Karpas-422 (cell line): Measurements from ENCODE around the gene LIPC. TPM values are rescaled to one million over a fixed set of nuclear protein-coding genes. Genes with fewer than 3 reads are reported as not detected.

Source experiments
- DNase-seq: peaks from one replicate; pipeline ENCODE4 v3.0.0-alpha.2; 2015
- H2AFZ ChIP-seq: fragments of 200-600 bp; sonication (generic); 2 replicates; pipeline ENCODE4 v1.6.1; 2014; ENCODE audit warnings: antibody characterized with exemption, low read length, mixed read lengths
- H3K27ac ChIP-seq: fragments of 200-600 bp; sonication (generic); 2 replicates; pipeline ENCODE4 v1.5.1; 2014; ENCODE audit warnings: mild to moderate bottlenecking, low read length, moderate library complexity
- H3K27me3 ChIP-seq: fragments of 200-600 bp; sonication (generic); 2 replicates; pipeline ENCODE4 v1.6.1; 2014; ENCODE audit warnings: low read length, mixed read lengths
- H3K36me3 ChIP-seq: fragments of 200-600 bp; sonication (generic); 2 replicates; pipeline ENCODE4 v1.6.1; 2014; ENCODE audit warnings: low read length, mixed read lengths; ENCODE audit not compliant: insufficient read depth
- H3K4me1 ChIP-seq: fragments of 200-600 bp; sonication (generic); 2 replicates; pipeline ENCODE4 v1.6.1; 2014; ENCODE audit warnings: mild to moderate bottlenecking, low read length, mixed read lengths
- H3K4me2 ChIP-seq: fragments of 200-600 bp; sonication (generic); 2 replicates; pipeline ENCODE4 v1.6.1; 2014; ENCODE audit warnings: low read length, low read depth, mild to moderate bottlenecking; ENCODE audit not compliant: poor library complexity, severe bottlenecking
- H3K4me3 ChIP-seq: fragments of 200-600 bp; sonication (generic); 2 replicates; pipeline ENCODE4 v1.5.1; 2014; ENCODE audit warnings: mild to moderate bottlenecking, antibody characterized with exemption, low read length, mixed read lengths
- H3K79me2 ChIP-seq: fragments of 200-600 bp; sonication (generic); 2 replicates; pipeline ENCODE4 v1.6.1; 2014; ENCODE audit warnings: mild to moderate bottlenecking, low read length, mixed read lengths
- H3K9ac ChIP-seq: fragments of 200-600 bp; sonication (generic); 2 replicates; pipeline ENCODE4 v1.6.0; 2014; ENCODE audit warnings: low read length
- H3K9me2 ChIP-seq: fragments of 200-600 bp; sonication (generic), shearing (Covaris generic); replicated peaks from 2 replicates; pipeline ENCODE4 v1.6.0; 2014; ENCODE audit warnings: mild to moderate bottlenecking, low read length, moderate library complexity; ENCODE audit not compliant: insufficient read depth
- H3K9me3 ChIP-seq: fragments of 300-700, 200-600 bp; sonication (generic); 2 replicates; pipeline ENCODE4 v1.6.1; 2014; ENCODE audit warnings: low read length, mixed read lengths
- H4K20me1 ChIP-seq: fragments of 200-600 bp; sonication (generic); 2 replicates; pipeline ENCODE4 v1.6.1; 2014; ENCODE audit warnings: mild to moderate bottlenecking, antibody characterized with exemption, low read length, low read depth; ENCODE audit not compliant: insufficient read depth
- total RNA-seq: library from RNA; depleted of rRNA; stranded (reverse); fragments of >200 nt; shearing (Covaris generic); gene quantifications from 2 replicates; pipeline ENCODE4 v1.2.3, GENCODE V29; 2014; ENCODE audit warnings: low replicate concordance

LIPC gene
- total RNA-seq, 1 experiment from 2014 or later, result not detected

- Histone ChIP-seq H3K4me3 (no peak overlapping the region), H3K9ac (no peak overlapping the region), H3K4me1 (no peaks in the 10 kb centered on the region), H2AFZ (no peak overlapping the region), H3K9me3 (no peaks in the 10 kb centered on the region), H3K36me3 (no peaks in the 10 kb centered on the region), H3K9me2 (no peaks in the 10 kb centered on the region), H4K20me1 (no peaks in the 10 kb centered on the region), H3K27ac (no peak overlapping the region), H3K79me2 (no peaks in the 10 kb centered on the region), H3K27me3 (no peaks in the 10 kb centered on the region), H3K4me2 (no peak overlapping the region)
- DNase-seq, result no peak
Measured at GRCh38 chr15:58559904-58560588, 128.3 kb downstream of the LIPC start.

DNA sequence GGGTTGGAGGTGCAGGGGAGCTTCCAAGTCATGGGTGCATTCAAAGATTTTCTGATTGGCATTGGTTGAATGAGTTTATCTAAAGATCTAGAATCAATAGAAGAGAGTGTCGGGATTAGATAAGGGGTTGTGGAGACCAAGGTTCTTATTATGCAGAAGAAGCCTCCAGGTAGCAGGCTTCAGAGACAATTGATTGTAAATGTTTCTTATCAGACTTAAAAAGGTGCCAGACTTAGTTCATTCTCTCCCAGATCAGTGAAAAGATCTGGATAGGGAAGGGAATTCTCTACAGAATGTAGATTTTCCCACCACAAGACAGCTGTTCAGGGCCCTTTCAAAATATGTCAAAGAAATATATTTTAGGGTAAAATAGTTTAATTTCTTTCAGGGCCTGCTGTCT, 129.5 kb downstream of the LIPC start:
- H2AFZ ChIP-seq, result no peak overlapping the region
- H3K79me2 ChIP-seq, result no peaks in the 10 kb centered on the region
- H3K27ac ChIP-seq, result no peak overlapping the region
- no peak overlapping the region for H3K9ac ChIP-seq
- no peak overlapping the region for H3K4me2 ChIP-seq
- H3K4me3 ChIP-seq, result no peak overlapping the region
- no peaks in the 10 kb centered on the region for H3K9me3 ChIP-seq
- no peaks in the 10 kb centered on the region for H3K9me2 ChIP-seq
- H3K36me3 ChIP-seq, result no peaks in the 10 kb centered on the region
- no peak for DNase-seq
- no peaks in the 10 kb centered on the region for H3K4me1 ChIP-seq
- no peaks in the 10 kb centered on the region for H3K27me3 ChIP-seq
- no peaks in the 10 kb centered on the region for H4K20me1 ChIP-seq

- Histone ChIP-seq H4K20me1 (no peaks in the 10 kb centered on the region), H3K9me2 (no peaks in the 10 kb centered on the region), H3K36me3 (no peaks in the 10 kb centered on the region), H3K4me1 (no peaks in the 10 kb centered on the region), H3K4me3 (no peak overlapping the region), H3K9me3 (no peaks in the 10 kb centered on the region), H3K9ac (no peak overlapping the region), H3K79me2 (no peaks in the 10 kb centered on the region), H3K27me3 (no peaks in the 10 kb centered on the region), H3K27ac (no peak overlapping the region), H2AFZ (no peak overlapping the region), H3K4me2 (no peak overlapping the region)
- DNase-seq, result no peak
Measured at GRCh38 chr15:58562135-58562534, 130.3 kb downstream of the LIPC start.

DNA sequence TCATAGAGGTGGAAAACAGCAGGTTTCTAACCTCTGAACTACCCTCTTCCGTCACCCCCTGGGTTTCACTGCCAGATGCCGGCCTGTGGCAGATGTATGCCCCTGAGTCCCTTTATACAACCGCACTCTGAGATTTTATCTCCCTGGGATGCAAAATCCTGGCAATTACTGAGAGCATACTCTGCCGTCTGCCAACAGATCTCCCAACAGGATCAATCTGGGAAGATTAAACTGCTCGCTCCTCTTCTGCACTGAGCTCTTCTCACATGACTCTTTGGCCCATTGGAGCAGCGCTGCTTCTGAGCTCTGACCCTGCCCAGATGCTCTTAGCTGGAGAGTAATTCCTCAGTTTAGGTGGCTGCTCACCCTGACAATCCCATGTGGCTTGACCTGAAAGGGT, 133.2 kb downstream of the LIPC start:
- peaks cover 4% of the 10 kb centered on the region; the same call in 1 of the 2 replicates for H3K27me3 ChIP-seq
- no peak for DNase-seq
- H3K36me3 ChIP-seq, result no peaks in the 10 kb centered on the region
- H3K79me2 ChIP-seq, result no peaks in the 10 kb centered on the region
- H3K4me3 ChIP-seq, result no peak overlapping the region
- H3K4me2 ChIP-seq, result no peak overlapping the region
- no peaks in the 10 kb centered on the region for H3K9me2 ChIP-seq
- no peak overlapping the region for H3K9ac ChIP-seq
- H3K4me1 ChIP-seq, result no peaks in the 10 kb centered on the region
- no peaks in the 10 kb centered on the region for H4K20me1 ChIP-seq
- no peak overlapping the region for H2AFZ ChIP-seq
- H3K9me3 ChIP-seq, result no peaks in the 10 kb centered on the region
- no peak overlapping the region for H3K27ac ChIP-seq

GRCh38 chr15:58565619-58566018, 133.8 kb downstream of the LIPC start:
- no peak overlapping the region for H2AFZ ChIP-seq
- H3K9ac ChIP-seq, result no peak overlapping the region
- H3K9me2 ChIP-seq, result no peaks in the 10 kb centered on the region
- no peaks in the 10 kb centered on the region for H3K9me3 ChIP-seq
- no peak overlapping the region for H3K4me2 ChIP-seq
- no peak overlapping the region for H3K27ac ChIP-seq
- no peaks in the 10 kb centered on the region for H4K20me1 ChIP-seq
- no peaks in the 10 kb centered on the region for H3K4me1 ChIP-seq
- no peaks in the 10 kb centered on the region for H3K79me2 ChIP-seq
- peaks cover 4% of the 10 kb centered on the region; the same call in 1 of the 2 replicates for H3K27me3 ChIP-seq
- no peaks in the 10 kb centered on the region for H3K36me3 ChIP-seq
- DNase-seq, result no peak
- H3K4me3 ChIP-seq, result no peak overlapping the region

- H3K4me2 ChIP-seq, result no peak overlapping the region
- H3K9me2 ChIP-seq, result no peaks in the 10 kb centered on the region
- peaks cover 4% of the 10 kb centered on the region; the same call in 1 of the 2 replicates for H3K27me3 ChIP-seq
- no peak overlapping the region for H3K4me3 ChIP-seq
- H4K20me1 ChIP-seq, result no peaks in the 10 kb centered on the region
- H3K9ac ChIP-seq, result no peak overlapping the region
- H3K4me1 ChIP-seq, result no peaks in the 10 kb centered on the region
- H3K27ac ChIP-seq, result no peak overlapping the region
- H3K9me3 ChIP-seq, result no peaks in the 10 kb centered on the region
- no peaks in the 10 kb centered on the region for H3K36me3 ChIP-seq
- no peaks in the 10 kb centered on the region for H3K79me2 ChIP-seq
- no peak overlapping the region for H2AFZ ChIP-seq
- no peak for DNase-seq
Measured at GRCh38 chr15:58566029-58566428, 134.2 kb downstream of the LIPC start.

DNA sequence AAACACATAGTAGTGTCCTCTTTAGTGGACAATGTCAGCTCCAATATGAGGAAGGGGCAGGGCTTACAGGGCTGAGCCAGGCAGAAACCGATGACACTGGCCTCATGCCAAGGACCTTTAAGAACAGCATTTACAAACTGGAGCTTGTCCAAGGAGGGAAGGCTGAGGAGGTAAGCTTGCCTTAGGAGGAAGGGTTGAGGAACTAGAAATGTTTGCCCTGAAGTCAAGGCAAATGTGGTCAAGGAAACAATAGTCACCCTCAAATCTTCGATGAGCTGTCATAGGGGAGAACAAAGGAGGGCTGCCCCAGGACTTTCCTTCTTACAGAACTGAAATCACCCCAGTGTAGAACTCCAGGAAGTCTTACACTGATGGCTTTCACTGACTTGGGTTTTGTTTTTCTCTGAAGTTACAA, 136.4 kb downstream of the LIPC start:
- no peak for DNase-seq
- H3K4me1 ChIP-seq, result peaks cover 4% of the 10 kb centered on the region
- peaks cover 4% of the 10 kb centered on the region; the same call in 1 of the 2 replicates for H3K27me3 ChIP-seq
- no peaks in the 10 kb centered on the region for H3K9me2 ChIP-seq
- no peak overlapping the region for H3K27ac ChIP-seq
- no peaks in the 10 kb centered on the region for H3K9me3 ChIP-seq
- no peaks in the 10 kb centered on the region for H3K79me2 ChIP-seq
- no peak overlapping the region for H3K4me3 ChIP-seq
- H2AFZ ChIP-seq, result no peak overlapping the region
- no peak overlapping the region for H3K4me2 ChIP-seq
- no peaks in the 10 kb centered on the region for H3K36me3 ChIP-seq
- no peak overlapping the region for H3K9ac ChIP-seq
- no peaks in the 10 kb centered on the region for H4K20me1 ChIP-seq

- Histone ChIP-seq H3K4me1 (peaks cover 4% of the 10 kb centered on the region), H4K20me1 (no peaks in the 10 kb centered on the region), H3K79me2 (no peaks in the 10 kb centered on the region), H2AFZ (no peak overlapping the region), H3K27me3 (peaks cover 4% of the 10 kb centered on the region; the same call in 1 of the 2 replicates), H3K4me3 (no peak overlapping the region), H3K9ac (no peak overlapping the region), H3K4me2 (no peak overlapping the region), H3K36me3 (no peaks in the 10 kb centered on the region), H3K9me3 (no peaks in the 10 kb centered on the region), H3K27ac (no peak overlapping the region), H3K9me2 (no peaks in the 10 kb centered on the region)
- DNase-seq, result no peak
Measured at GRCh38 chr15:58569455-58569854, 137.7 kb downstream of the LIPC start.
